NT2/D1 (cell line): Measurements from ENCODE around the gene SLC9A9.

Experiments
- SUZ12 ChIP-seq: IDR thresholded peaks from 2 replicates; pipeline ENCODE4 v1.6.1; 2011; ENCODE audit not compliant: insufficient read length, insufficient read depth; ENCODE audit errors: extremely low read depth
- YY1 ChIP-seq: IDR thresholded peaks from 2 replicates; pipeline ENCODE4 v1.6.1; 2011; ENCODE audit not compliant: insufficient read length, insufficient read depth
- ZNF274 ChIP-seq: IDR thresholded peaks from 2 replicates; pipeline ENCODE4 v1.6.1; 2011; ENCODE audit warnings: mild to moderate bottlenecking, low read depth, low read length

DNA sequence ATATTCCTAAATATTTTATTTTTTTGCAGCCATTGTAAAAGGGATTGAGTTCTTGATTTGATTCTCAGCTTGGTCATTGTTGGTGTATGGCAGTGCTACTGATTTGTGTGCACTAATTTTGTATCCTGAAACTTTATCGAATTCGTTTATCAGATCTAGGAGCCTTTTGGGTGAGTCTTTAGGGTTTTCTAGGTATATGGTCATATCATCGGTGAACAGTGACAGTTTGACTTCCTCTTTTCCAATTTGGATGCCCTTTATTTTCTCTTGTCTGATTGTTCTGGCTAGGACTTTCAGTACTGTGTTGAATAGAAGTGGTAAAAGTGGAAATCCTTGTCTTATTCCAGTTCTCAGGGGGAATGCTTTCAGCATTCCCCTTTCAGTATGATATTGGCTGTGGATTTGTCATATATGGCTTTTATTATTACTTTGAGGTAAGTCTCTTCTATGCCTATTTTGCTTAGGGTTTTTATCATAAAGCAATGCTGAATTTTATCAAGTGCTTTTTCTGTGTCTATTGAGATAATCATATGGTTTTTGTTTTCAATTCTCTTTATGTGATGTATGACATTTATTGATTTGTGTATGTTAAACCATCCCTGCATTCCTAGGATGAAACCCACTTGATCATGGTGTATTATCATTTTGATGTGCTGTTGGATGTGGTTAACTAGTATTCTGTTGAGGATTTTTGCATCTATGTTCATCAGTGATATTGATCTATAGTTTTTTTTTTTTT lies 11.4 kb upstream of the SLC9A9 start:
- TF ChIP-seq ZNF274 = no peak
- no peak for TF ChIP-seq YY1
- no peak for TF ChIP-seq SUZ12
